IPS-NIHi11 (cell line): ENCODE results near the gene SARS2.

Source experiments
- DNase-seq: peaks from one replicate; pipeline ENCODE4 v3.0.0; 2012; ENCODE audit warnings: mixed read lengths, low spot score

The SARS2 gene

GRCh38 chr19:38917921-38918491, 12.6 kb downstream of the SARS2 start:
- DNase-seq = no peak

- DNase-seq = no peak
Observed at GRCh38 chr19:38917516-38917915, 13.0 kb downstream of the SARS2 start.

- no peak for DNase-seq
Observed at GRCh38 chr19:38915329-38916321, 14.9 kb downstream of the SARS2 start.

- no peak for DNase-seq
Observed at GRCh38 chr19:38913958-38914357, 16.6 kb downstream of the SARS2 start.

GRCh38 chr19:38912600-38913514, 17.7 kb downstream of the SARS2 start:
- DNase-seq = no peak

GRCh38 chr19:38911388-38912001, 19.1 kb downstream of the SARS2 start:
- DNase-seq = no peak

GRCh38 chr19:38910488-38910887, 20.1 kb downstream of the SARS2 start:
- DNase-seq = no peak

GRCh38 chr19:38908911-38909310, 21.7 kb downstream of the SARS2 start:
- DNase-seq = no peak

- DNase-seq = no peak
Observed at GRCh38 chr19:38907670-38908069, 22.9 kb downstream of the SARS2 start.

GRCh38 chr19:38907227-38907626, 23.3 kb downstream of the SARS2 start:
- DNase-seq = no peak

GRCh38 chr19:38905620-38906019, 24.9 kb downstream of the SARS2 start:
- no peak for DNase-seq

- no peak for DNase-seq
Observed at GRCh38 chr19:38904581-38905539, 25.7 kb downstream of the SARS2 start.

- DNase-seq = no peak
Observed at GRCh38 chr19:38901683-38902082, 28.9 kb downstream of the SARS2 start.

- DNase-seq = no peak
Observed at GRCh38 chr19:38900743-38901190, 29.8 kb downstream of the SARS2 start.

GRCh38 chr19:38900202-38900629, 30.3 kb downstream of the SARS2 start:
- DNase-seq = no peak

GRCh38 chr19:38899447-38900201, 30.9 kb downstream of the SARS2 start, which contains the start of the genes NFKBIB and SIRT2:
Gene NFKBIB, plus strand, starts transcription at chr19:38899969. Its CDS starts 64 bp downstream, at chr19:38900033.
Gene SIRT2, minus strand, starts transcription at chr19:38899618. Its CDS starts 97 bp downstream, at chr19:38899521.
- peak; percentile 97 for DNase-seq

- no peak for DNase-seq
Observed at GRCh38 chr19:38898788-38899446, 31.6 kb downstream of the SARS2 start.

GRCh38 chr19:38894968-38895367, 35.6 kb downstream of the SARS2 start:
- no peak for DNase-seq

- no peak for DNase-seq
Observed at GRCh38 chr19:38893341-38893771, 37.2 kb downstream of the SARS2 start.
